Activated CD8-positive, alpha-beta T cell treated with anti-CD3 and anti-CD28 coated beads, Interleukin-2, amount 10 ng/mL, durations not matched to agents 7 days and 5 days (primary cell): ENCODE data around the gene SLC8A1. TPM values are rescaled to one million over a fixed set of nuclear protein-coding genes. Genes with fewer than 3 reads are reported as not detected.
A peak's percentile ranks its signal among the peaks of the same experiment; 100 is the strongest.

Experiments
- ATAC-seq: fragments of 150-1000 bp; cut with Tn5 transposase; one replicate; pipeline ENCODE4 v1.10.0; 2021; ENCODE audit warnings: moderate library complexity
- CTCF ChIA-PET: fragments of 350-600 bp; sonication (Branson Sonifier 250); formaldehyde crosslinking; loops from one replicate; lab custom pipeline; 2021; ENCODE audit warnings: antibody characterized with exemption; lab: Charles Lee
- POLR2A ChIA-PET: fragments of 350-600 bp; sonication (Branson Sonifier 250); formaldehyde crosslinking; loops from one replicate; lab custom pipeline; 2021; ENCODE audit warnings: antibody characterized with exemption; lab: Charles Lee
- DNase-seq: peaks from one replicate; pipeline ENCODE4 v3.0.0-alpha.2; 2020
- H3K27ac Mint-ChIP-seq: one replicate; pipeline ENCODE4 v1.8.0; 2021; ENCODE audit warnings: mild to moderate bottlenecking, mixed read lengths
- H3K27me3 Mint-ChIP-seq: one replicate; pipeline ENCODE4 v1.8.0; 2021; ENCODE audit warnings: low read depth, mixed read lengths
- H3K36me3 Mint-ChIP-seq: one replicate; pipeline ENCODE4 v1.8.0; 2021; ENCODE audit warnings: low read depth, mixed read lengths
- H3K4me1 Mint-ChIP-seq: one replicate; pipeline ENCODE4 v1.8.0; 2021; ENCODE audit warnings: low read depth, mixed read lengths
- H3K4me3 Mint-ChIP-seq: one replicate; pipeline ENCODE4 v1.8.0; 2021; ENCODE audit warnings: mild to moderate bottlenecking, mixed read lengths
- H3K9me3 Mint-ChIP-seq: one replicate; pipeline ENCODE4 v1.8.0; 2022; ENCODE audit warnings: mixed read lengths; ENCODE audit not compliant: insufficient read depth
- total RNA-seq, 2 experiments: library from RNA; stranded (reverse); gene quantifications; one replicate each; pipeline ENCODE4 v1.2.3, GENCODE V29; 2021

The SLC8A1 gene
- under 1 TPM; 0.10 to 0.45 TPM for total RNA-seq

- ChIA-PET POLR2A (no interaction called here), CTCF (no interaction called here)
- Mint-ChIP-seq H3K4me3 (peak within 1 kb of the TSS; percentile 76), H3K9me3 (no peaks in the 10 kb centered on the region), H3K27ac (no peak within 1 kb of the TSS), H3K36me3 (no peaks in the 10 kb centered on the region), H3K4me1 (peaks cover 22% of the 10 kb centered on the region), H3K27me3 (peaks cover 37% of the 10 kb centered on the region)
- ATAC-seq (peak; percentile 68), DNase-seq (peak; percentile 25)
Measured at GRCh38 chr2:40451918-40452605, at the start of gene SLC8A1. Gene SLC8A1 (minus strand): TSS chr2:40452090.

- DNase-seq (no peak), ATAC-seq (no peak)
- no peaks in the 10 kb centered on the region for H3K27me3 Mint-ChIP-seq
- POLR2A ChIA-PET = no interaction called here
- CTCF ChIA-PET = no interaction called here
- no peak overlapping the region for H3K4me3 Mint-ChIP-seq
- no peaks in the 10 kb centered on the region for H3K36me3 Mint-ChIP-seq
- H3K4me1 Mint-ChIP-seq = no peaks in the 10 kb centered on the region
- no peak overlapping the region for H3K27ac Mint-ChIP-seq
- H3K9me3 Mint-ChIP-seq = no peaks in the 10 kb centered on the region
Measured at GRCh38 chr2:40499437-40499836, 47.5 kb upstream of the SLC8A1 start.

- POLR2A ChIA-PET = no interaction called here
Measured at GRCh38 chr2:40497251-40497859, 45.5 kb upstream of the SLC8A1 start.

GRCh38 chr2:40489678-40489960 lies 37.7 kb upstream of the SLC8A1 start:
- H3K36me3 Mint-ChIP-seq = no peaks in the 10 kb centered on the region
- H3K4me3 Mint-ChIP-seq = peak overlapping the region; percentile 61
- ATAC-seq (no peak), DNase-seq (no peak)
- H3K27ac Mint-ChIP-seq = peak overlapping the region; percentile 62
- H3K4me1 Mint-ChIP-seq = peaks cover 5% of the 10 kb centered on the region
- POLR2A ChIA-PET = no interaction called here
- CTCF ChIA-PET = no interaction called here
- peaks cover 5% of the 10 kb centered on the region for H3K9me3 Mint-ChIP-seq
- H3K27me3 Mint-ChIP-seq = no peaks in the 10 kb centered on the region

More at GRCh38 chr2:40497251-40497859, 45.5 kb upstream of the SLC8A1 start:
- no peaks in the 10 kb centered on the region for H3K36me3 Mint-ChIP-seq
- CTCF ChIA-PET = no interaction called here
- H3K9me3 Mint-ChIP-seq = no peaks in the 10 kb centered on the region
- ATAC-seq (no peak), DNase-seq (no peak)
- H3K27me3 Mint-ChIP-seq = no peaks in the 10 kb centered on the region
- H3K4me1 Mint-ChIP-seq = no peaks in the 10 kb centered on the region
- no peak overlapping the region for H3K27ac Mint-ChIP-seq
- no peak overlapping the region for H3K4me3 Mint-ChIP-seq

GRCh38 chr2:40488927-40489677 lies 37.2 kb upstream of the SLC8A1 start:
- ChIA-PET CTCF (no interaction called here), POLR2A (no interaction called here)
- Mint-ChIP-seq H3K9me3 (peaks cover 5% of the 10 kb centered on the region), H3K4me1 (peaks cover 5% of the 10 kb centered on the region), H3K4me3 (peak overlapping the region; percentile 61), H3K36me3 (no peaks in the 10 kb centered on the region), H3K27ac (peak overlapping the region; percentile 62), H3K27me3 (no peaks in the 10 kb centered on the region)
- ATAC-seq (peak; percentile 74), DNase-seq (peak; percentile 21)

- peaks cover 5% of the 10 kb centered on the region for H3K9me3 Mint-ChIP-seq
- ATAC-seq (no peak), DNase-seq (no peak)
- no peak overlapping the region for H3K4me3 Mint-ChIP-seq
- H3K27ac Mint-ChIP-seq = no peak overlapping the region
- no peaks in the 10 kb centered on the region for H3K27me3 Mint-ChIP-seq
- CTCF ChIA-PET = interaction anchor here (0.8 kb wide), 1 partner anchor 272 kb away, joined by 4 read pairs; no protein-coding TSS in a partner anchor
- POLR2A ChIA-PET = no interaction called here
- peaks cover 5% of the 10 kb centered on the region for H3K4me1 Mint-ChIP-seq
- H3K36me3 Mint-ChIP-seq = no peaks in the 10 kb centered on the region
Measured at GRCh38 chr2:40488101-40488601, 36.3 kb upstream of the SLC8A1 start.

GRCh38 chr2:40487602-40488001 lies 35.7 kb upstream of the SLC8A1 start:
- H3K27ac Mint-ChIP-seq = no peak overlapping the region
- no peaks in the 10 kb centered on the region for H3K36me3 Mint-ChIP-seq
- DNase-seq = no peak
- CTCF ChIA-PET = interaction anchor here (0.8 kb wide), 1 partner anchor 273 kb away, joined by 4 read pairs; no protein-coding TSS in a partner anchor
- H3K4me3 Mint-ChIP-seq = no peak overlapping the region
- peaks cover 5% of the 10 kb centered on the region for H3K4me1 Mint-ChIP-seq
- H3K27me3 Mint-ChIP-seq = no peaks in the 10 kb centered on the region
- peaks cover 5% of the 10 kb centered on the region for H3K9me3 Mint-ChIP-seq
- no peak for ATAC-seq
- POLR2A ChIA-PET = no interaction called here

GRCh38 chr2:40485854-40486253 lies 34.0 kb upstream of the SLC8A1 start:
- Mint-ChIP-seq H3K9me3 (peaks cover 3% of the 10 kb centered on the region), H3K27me3 (no peaks in the 10 kb centered on the region), H3K4me3 (no peak overlapping the region), H3K4me1 (peaks cover 5% of the 10 kb centered on the region), H3K27ac (no peak overlapping the region), H3K36me3 (no peaks in the 10 kb centered on the region)
- POLR2A ChIA-PET = no interaction called here
- DNase-seq (no peak), ATAC-seq (no peak)
- CTCF ChIA-PET = no interaction called here

GRCh38 chr2:40485318-40485717 lies 33.4 kb upstream of the SLC8A1 start:
- Mint-ChIP-seq H3K27me3 (no peaks in the 10 kb centered on the region), H3K27ac (no peak overlapping the region), H3K4me1 (peaks cover 5% of the 10 kb centered on the region), H3K4me3 (no peak overlapping the region), H3K9me3 (no peaks in the 10 kb centered on the region), H3K36me3 (no peaks in the 10 kb centered on the region)
- ChIA-PET POLR2A (no interaction called here), CTCF (no interaction called here)
- DNase-seq (no peak), ATAC-seq (no peak)

- Mint-ChIP-seq H3K9me3 (no peaks in the 10 kb centered on the region), H3K4me1 (no peaks in the 10 kb centered on the region), H3K36me3 (no peaks in the 10 kb centered on the region), H3K27ac (no peak overlapping the region), H3K4me3 (no peak overlapping the region), H3K27me3 (no peaks in the 10 kb centered on the region)
- CTCF ChIA-PET = no interaction called here
- POLR2A ChIA-PET = no interaction called here
- ATAC-seq (no peak), DNase-seq (no peak)
Measured at GRCh38 chr2:40483549-40484243, 31.8 kb upstream of the SLC8A1 start.

GRCh38 chr2:40480596-40480995 lies 28.7 kb upstream of the SLC8A1 start:
- DNase-seq = no peak
- no peaks in the 10 kb centered on the region for H3K27me3 Mint-ChIP-seq
- H3K36me3 Mint-ChIP-seq = no peaks in the 10 kb centered on the region
- CTCF ChIA-PET = no interaction called here
- POLR2A ChIA-PET = no interaction called here
- no peaks in the 10 kb centered on the region for H3K9me3 Mint-ChIP-seq
- no peak overlapping the region for H3K4me3 Mint-ChIP-seq
- no peak overlapping the region for H3K27ac Mint-ChIP-seq
- H3K4me1 Mint-ChIP-seq = no peaks in the 10 kb centered on the region
- no peak for ATAC-seq
